HG03064 (cell line): ENCODE results near the gene MED10.

Source experiments
- ATAC-seq: cut with Tn5 transposase; IDR thresholded peaks from one replicate; pipeline ENCODE4 v1.9.1; 2021; ENCODE audit warnings: low read depth; ENCODE audit not compliant: unreplicated experiment

MED10 gene

GRCh38 chr5:6353602-6354302, 24.6 kb downstream of the MED10 start:
- no peak for ATAC-seq

GRCh38 chr5:6350277-6351090, 27.9 kb downstream of the MED10 start:
- ATAC-seq: no peak

- no peak for ATAC-seq
These were observed 29.0 kb downstream of the MED10 start for GRCh38 chr5:6349387-6349786.

- no peak for ATAC-seq
These were observed 29.8 kb downstream of the MED10 start for GRCh38 chr5:6348476-6349000.

GRCh38 chr5:6347673-6348072, 30.7 kb downstream of the MED10 start:
- ATAC-seq: no peak

- ATAC-seq: no peak
These were observed 31.2 kb downstream of the MED10 start for GRCh38 chr5:6347165-6347564.

- ATAC-seq: no peak
These were observed 33.8 kb downstream of the MED10 start for GRCh38 chr5:6344593-6344989.

- no peak for ATAC-seq
These were observed 34.3 kb downstream of the MED10 start for GRCh38 chr5:6343951-6344592.

- no peak for ATAC-seq
These were observed 35.5 kb downstream of the MED10 start for GRCh38 chr5:6342689-6343315.

- no peak for ATAC-seq
These were observed 38.2 kb downstream of the MED10 start for GRCh38 chr5:6340100-6340499.

GRCh38 chr5:6338871-6339270, 39.5 kb downstream of the MED10 start:
- no peak for ATAC-seq

GRCh38 chr5:6338135-6338534, 40.2 kb downstream of the MED10 start:
- ATAC-seq: no peak

GRCh38 chr5:6333182-6333905, 45.0 kb downstream of the MED10 start:
- ATAC-seq: no peak

- no peak for ATAC-seq
These were observed 50.2 kb downstream of the MED10 start for GRCh38 chr5:6328173-6328572.

GRCh38 chr5:6326776-6327175, 51.6 kb downstream of the MED10 start:
- no peak for ATAC-seq

- no peak for ATAC-seq
These were observed 56.1 kb downstream of the MED10 start for GRCh38 chr5:6322163-6322713.
